Measurements from ENCODE around the gene GCA. TPM values are rescaled to one million over a fixed set of nuclear protein-coding genes. Genes with fewer than 3 reads are reported as not detected.

The GCA gene
- total RNA-seq, 5 donors from 2014 or later (not counting 1 experiment from before 2014, with no cell fraction given) = 6.5 to 12.8 (median 10.0) TPM

Other genes starting within 250 kb of the GCA start
- gene GCG, start 191.9 kb upstream of the GCA start, total RNA-seq = not detected
- gene FAP, start 100.7 kb upstream of the GCA start, total RNA-seq = under 1 TPM in 2 of 5 donors, not detected in 3; 0.85 to 0.88 TPM
- 10 to 100 TPM; 25.1 to 34.1 (median 29.2) TPM for gene IFIH1, start 25.4 kb upstream of the GCA start, total RNA-seq